ENCODE measurements around the gene KCNT2. TPM values are rescaled to one million over a fixed set of nuclear protein-coding genes. Genes with fewer than 3 reads are reported as not detected.
A peak's percentile ranks its signal among the peaks of the same experiment; 100 is the strongest.

The KCNT2 gene
- total RNA-seq, 1 donor from 2014 or later, result 5.9 TPM

DNA sequence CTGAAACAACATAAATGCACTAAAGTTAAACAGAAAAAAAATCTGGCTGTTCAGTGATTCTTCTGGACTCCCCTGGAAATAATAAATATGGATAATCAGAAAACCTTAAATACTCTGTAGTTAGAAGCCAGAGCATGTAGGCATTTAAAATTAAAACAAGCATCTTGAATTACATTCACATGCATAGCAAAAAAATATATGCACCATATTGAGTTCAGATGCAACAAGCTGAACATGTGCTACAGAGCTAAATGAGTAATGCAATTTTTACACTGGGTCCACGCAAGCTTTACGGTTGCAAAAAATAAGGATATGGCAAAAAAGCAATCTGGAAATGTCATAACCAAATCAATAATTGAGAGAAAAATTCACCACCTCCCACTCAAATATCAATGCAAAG, 11.5 kb upstream of the KCNT2 start:
- no peaks in the 10 kb centered on the region for H3K9me3 Mint-ChIP-seq (ENCODE audit: unreplicated experiment)
- Histone ChIP-seq H3K4me1 (ENCODE audit: insufficient read depth, low read length) (no peaks in the 10 kb centered on the region), H3K27ac (ENCODE audit: low read depth, low read length) (no peak overlapping the region), H4K20me1 (ENCODE audit: insufficient read depth, low read length) (no peaks in the 10 kb centered on the region), H3K36me3 (ENCODE audit: insufficient read depth, low read length) (no peaks in the 10 kb centered on the region), H3K9ac (ENCODE audit: low read length) (no peak overlapping the region), H3K4me3 (ENCODE audit: insufficient read depth, low read depth, low read length) (no peak overlapping the region), H3K4me2 (ENCODE audit: low read length) (no peak overlapping the region), H3K79me2 (ENCODE audit: insufficient read depth, low read length) (no peaks in the 10 kb centered on the region), H3K27me3 (ENCODE audit: insufficient read depth, low read length) (no peaks in the 10 kb centered on the region), H3K9me3 (ENCODE audit: insufficient read depth, low read depth, low read length) (no peaks in the 10 kb centered on the region), H2AFZ (ENCODE audit: low read depth, low read length) (no peak overlapping the region)
- no peaks in the 10 kb centered on the region for H3K4me1 Mint-ChIP-seq (ENCODE audit: low read depth, unreplicated experiment)
- no peak for FAIRE-seq
- H3K4me3 Mint-ChIP-seq (ENCODE audit: unreplicated experiment), result no peak overlapping the region
- DNase-seq (ENCODE audit: low read depth), result no peak
- H3K27me3 Mint-ChIP-seq (ENCODE audit: low read depth, unreplicated experiment), result no peaks in the 10 kb centered on the region
- H3K27ac Mint-ChIP-seq (ENCODE audit: unreplicated experiment), result no peak overlapping the region
- no peak for TF ChIP-seq CTCF (IDR thresholded peaks at IDR 0.05; ENCODE audit: insufficient read depth, low read depth, low read length)
- no peak for TF ChIP-seq EZH2 (IDR thresholded peaks at IDR 0.05; ENCODE audit: insufficient read depth, low read length)
- no peaks in the 10 kb centered on the region for H3K36me3 Mint-ChIP-seq (ENCODE audit: low read depth, unreplicated experiment)

- no peak overlapping the region for H3K27ac Mint-ChIP-seq (ENCODE audit: unreplicated experiment)
- no peak for FAIRE-seq
- H3K4me1 Mint-ChIP-seq (ENCODE audit: low read depth, unreplicated experiment), result peaks cover 1% of the 10 kb centered on the region
- H3K36me3 Mint-ChIP-seq (ENCODE audit: low read depth, unreplicated experiment), result no peaks in the 10 kb centered on the region
- no peaks in the 10 kb centered on the region for H3K9me3 ChIP-seq (ENCODE audit: insufficient read depth, low read depth, low read length)
- H3K9ac ChIP-seq (ENCODE audit: low read length), result no peak overlapping the region
- no peaks in the 10 kb centered on the region for H3K36me3 ChIP-seq (ENCODE audit: insufficient read depth, low read length)
- H3K9me3 Mint-ChIP-seq (ENCODE audit: unreplicated experiment), result no peaks in the 10 kb centered on the region
- no peaks in the 10 kb centered on the region for H3K27me3 ChIP-seq (ENCODE audit: insufficient read depth, low read length)
- DNase-seq (ENCODE audit: low read depth), result no peak
- H2AFZ ChIP-seq (ENCODE audit: low read depth, low read length), result no peak overlapping the region
- no peaks in the 10 kb centered on the region for H4K20me1 ChIP-seq (ENCODE audit: insufficient read depth, low read length)
- H3K27me3 Mint-ChIP-seq (ENCODE audit: low read depth, unreplicated experiment), result no peaks in the 10 kb centered on the region
- no peak overlapping the region for H3K4me3 ChIP-seq (ENCODE audit: insufficient read depth, low read depth, low read length)
- no peaks in the 10 kb centered on the region for H3K79me2 ChIP-seq (ENCODE audit: insufficient read depth, low read length)
- no peaks in the 10 kb centered on the region for H3K4me1 ChIP-seq (ENCODE audit: insufficient read depth, low read length)
- H3K4me2 ChIP-seq (ENCODE audit: low read length), result no peak overlapping the region
- no peak overlapping the region for H3K27ac ChIP-seq (ENCODE audit: low read depth, low read length)
- TF ChIP-seq EZH2 (IDR thresholded peaks at IDR 0.05; ENCODE audit: insufficient read depth, low read length) (no peak), CTCF (IDR thresholded peaks at IDR 0.05; ENCODE audit: insufficient read depth, low read depth, low read length) (no peak)
- no peak overlapping the region for H3K4me3 Mint-ChIP-seq (ENCODE audit: unreplicated experiment)
Observed at GRCh38 chr1:196611873-196612272, 3.6 kb upstream of the KCNT2 start.

DNA sequence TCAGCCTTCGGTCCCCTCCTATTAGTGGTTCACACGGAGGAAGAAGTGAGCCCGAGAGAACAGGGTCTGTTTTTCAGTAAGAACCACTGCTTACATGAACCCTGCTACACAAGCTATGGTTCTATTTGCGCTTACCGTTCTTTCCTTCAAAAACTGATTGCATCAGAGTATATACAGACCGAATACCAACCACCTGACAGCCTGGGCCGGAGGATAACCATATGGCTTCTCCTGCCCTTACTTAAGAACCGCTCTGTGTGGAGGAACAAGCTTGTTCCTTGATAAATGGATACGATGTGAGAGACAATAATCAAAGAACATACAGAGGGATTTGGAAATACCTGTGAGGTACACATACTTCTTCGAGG, 1.1 kb upstream of the KCNT2 start:
- peak overlapping the region; percentile 99 for H3K4me3 Mint-ChIP-seq (ENCODE audit: unreplicated experiment)
- H3K79me2 ChIP-seq (ENCODE audit: insufficient read depth, low read length), result no peaks in the 10 kb centered on the region
- peak overlapping the region; percentile 100 for H3K4me2 ChIP-seq (ENCODE audit: low read length)
- no peak for TF ChIP-seq EZH2 (IDR thresholded peaks at IDR 0.05; ENCODE audit: insufficient read depth, low read length)
- TF ChIP-seq CTCF (IDR thresholded peaks at IDR 0.05; ENCODE audit: insufficient read depth, low read depth, low read length), result no peak
- no peaks in the 10 kb centered on the region for H4K20me1 ChIP-seq (ENCODE audit: insufficient read depth, low read length)
- H3K9me3 Mint-ChIP-seq (ENCODE audit: unreplicated experiment), result no peaks in the 10 kb centered on the region
- H3K27me3 ChIP-seq (ENCODE audit: insufficient read depth, low read length), result no peaks in the 10 kb centered on the region
- peak overlapping the region; percentile 86 for H3K9ac ChIP-seq (ENCODE audit: low read length)
- no peaks in the 10 kb centered on the region for H3K9me3 ChIP-seq (ENCODE audit: insufficient read depth, low read depth, low read length)
- H3K27me3 Mint-ChIP-seq (ENCODE audit: low read depth, unreplicated experiment), result no peaks in the 10 kb centered on the region
- H3K4me1 ChIP-seq (ENCODE audit: insufficient read depth, low read length), result no peaks in the 10 kb centered on the region
- no peak for DNase-seq (ENCODE audit: low read depth)
- H3K36me3 ChIP-seq (ENCODE audit: insufficient read depth, low read length), result no peaks in the 10 kb centered on the region
- no peak overlapping the region for H3K27ac Mint-ChIP-seq (ENCODE audit: unreplicated experiment)
- H2AFZ ChIP-seq (ENCODE audit: low read depth, low read length), result peak overlapping the region; percentile 96
- no peak for FAIRE-seq
- peaks cover 4% of the 10 kb centered on the region for H3K4me1 Mint-ChIP-seq (ENCODE audit: low read depth, unreplicated experiment)
- H3K27ac ChIP-seq (ENCODE audit: low read depth, low read length), result no peak overlapping the region
- peak overlapping the region; percentile 86 for H3K4me3 ChIP-seq (ENCODE audit: insufficient read depth, low read depth, low read length)
- H3K36me3 Mint-ChIP-seq (ENCODE audit: low read depth, unreplicated experiment), result no peaks in the 10 kb centered on the region
